HG03575 (cell line): Measurements from ENCODE around the gene OOSP3.

Experiments used
- ATAC-seq: cut with Tn5 transposase; IDR thresholded peaks from one replicate; pipeline ENCODE4 v1.9.1; 2021; ENCODE audit not compliant: unreplicated experiment, insufficient number of reproducible peaks, low FRiP score; ENCODE audit errors: extremely low read depth

Gene OOSP3

DNA sequence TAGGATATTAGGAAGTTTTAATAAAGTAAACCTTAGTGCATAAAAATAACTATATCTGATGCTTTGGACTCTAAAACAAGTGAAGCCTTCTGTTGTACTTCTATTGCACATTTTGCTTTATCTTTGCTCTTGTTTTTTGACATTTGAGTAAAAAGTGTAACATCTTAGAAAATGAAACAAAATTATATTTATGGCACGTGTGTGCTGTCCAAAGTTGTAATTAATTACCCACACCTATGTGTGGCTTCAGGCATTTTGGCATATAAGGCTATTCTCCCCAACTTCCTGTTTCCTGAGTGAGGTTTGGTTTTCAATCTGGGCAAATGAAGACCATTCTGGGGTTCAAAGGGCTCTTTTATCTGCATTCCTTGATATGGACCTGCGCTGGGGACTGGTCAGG lies 59.5 kb downstream of the OOSP3 start, which contains the start of gene OOSP1:
TSS of gene OOSP1 (plus strand) at position 301 of the 400 bp plus-strand sequence. CDS start at position 324, 23 bp downstream.
- no peak for ATAC-seq

- ATAC-seq = no peak
These were observed 60.1 kb downstream of the OOSP3 start for GRCh38 chr11:59938718-59939117.

DNA sequence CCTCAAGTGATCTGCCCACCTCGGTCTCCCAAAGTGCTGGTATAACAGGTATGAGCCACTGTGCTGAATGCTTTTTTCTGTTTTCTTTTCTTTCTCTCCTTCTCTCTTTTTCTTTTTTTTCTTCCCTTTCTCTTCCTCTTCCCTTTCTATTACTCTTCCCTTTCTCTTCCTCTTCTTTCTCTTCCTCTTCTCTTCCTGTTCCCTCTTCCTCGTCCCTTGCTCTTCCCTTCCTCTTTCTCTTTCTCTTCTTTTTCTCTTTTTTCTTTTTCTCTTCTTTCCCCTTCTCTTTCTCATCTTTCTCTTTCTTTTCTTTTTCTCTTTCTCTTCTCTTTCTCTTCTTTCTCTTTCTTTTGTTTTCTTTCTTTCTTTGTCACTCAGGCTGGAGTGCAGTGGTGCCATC lies 60.9 kb downstream of the OOSP3 start:
- no peak for ATAC-seq

DNA sequence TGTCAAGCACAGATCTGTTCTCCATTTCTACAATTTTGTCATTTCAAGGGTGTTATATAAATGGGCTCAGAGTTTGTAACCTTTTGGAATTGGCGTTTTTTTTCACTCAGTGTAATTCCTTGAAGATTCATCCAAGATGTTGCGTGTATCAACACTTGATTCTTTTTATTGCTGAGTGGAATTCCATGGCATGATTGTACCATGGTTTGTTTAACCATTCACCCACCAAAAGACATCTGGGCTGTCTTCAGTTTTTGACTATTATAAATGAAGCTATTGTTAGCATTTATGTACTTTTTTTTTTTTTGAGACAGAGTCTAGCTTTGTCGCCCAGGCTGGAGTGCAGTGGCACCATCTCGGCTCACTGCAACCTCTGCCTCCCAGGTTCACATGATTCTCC lies 62.5 kb downstream of the OOSP3 start:
- ATAC-seq = no peak

- no peak for ATAC-seq
These were observed 65.6 kb downstream of the OOSP3 start for GRCh38 chr11:59943997-59944714.

DNA sequence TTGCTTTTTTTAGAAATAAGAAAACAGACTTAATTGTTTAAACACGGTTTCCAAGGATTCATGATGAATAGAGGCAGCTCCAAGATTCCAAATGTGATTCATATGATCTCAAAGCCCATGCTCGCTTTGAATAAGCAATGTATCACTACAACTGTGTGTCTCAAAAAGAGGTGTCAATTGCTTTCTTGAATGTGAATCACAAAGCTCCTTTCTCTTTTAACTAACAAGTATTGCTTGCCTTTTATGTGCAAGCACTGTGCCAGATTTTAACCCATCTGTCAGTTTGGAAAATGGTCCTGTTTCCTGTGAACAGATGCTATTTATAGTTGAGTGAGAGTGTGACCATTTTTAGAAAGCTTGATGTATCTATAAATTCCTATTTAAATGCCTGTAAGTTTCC lies 66.1 kb downstream of the OOSP3 start:
- ATAC-seq = no peak
